ENCODE measurements around the gene ANKRD53. TPM values are rescaled to one million over a fixed set of nuclear protein-coding genes. Genes with fewer than 3 reads are reported as not detected.

Gene ANKRD53
- polyA plus RNA-seq, 1 of the 3 experiments (the other 2 are of a cell fraction): 0.58 TPM

DNA sequence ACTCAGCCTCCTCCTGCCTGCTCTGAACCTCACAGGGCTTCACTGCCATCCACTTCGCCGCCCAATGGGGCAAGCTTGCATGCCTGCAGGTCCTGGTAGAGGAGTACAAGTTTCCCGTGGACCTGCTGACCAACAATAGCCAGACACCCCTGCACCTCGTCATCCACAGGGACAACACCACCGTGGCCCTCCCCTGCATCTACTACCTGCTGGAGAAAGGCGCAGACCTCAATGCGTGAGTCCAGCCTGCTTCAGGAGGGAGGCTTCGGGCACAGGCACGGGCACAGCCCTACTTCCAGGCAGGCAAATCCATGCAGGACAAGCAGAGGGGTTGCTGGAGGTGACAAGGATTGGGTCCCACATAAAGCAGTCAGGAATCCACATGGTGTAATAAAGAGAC lies 1.2 kb downstream of the ANKRD53 start:
- ChIA-PET POLR2A (no interaction called here), CTCF (interaction anchor here (3.9 to 7.3 kb wide), 2 partner anchors 14 kb away, joined by 33 to 41 read pairs; no protein-coding TSS in a partner anchor)
- no peak for DNase-seq
- peaks cover 0 to 3% of the 10 kb centered on the region in 2 experiments for H3K36me3 ChIP-seq (replicated peaks in 1 of 2; ENCODE audit: control insufficient read depth in 1 of 2, insufficient read depth in 2 of 2, low read length in 1 of 2)
- no peak overlapping the region for H2AFZ ChIP-seq (ENCODE audit: low read depth)
- H3K27ac ChIP-seq (ENCODE audit: low read depth in 2 of 2, low read length in 1 of 2): no peak overlapping the region
- no peak overlapping the region for H3K9ac ChIP-seq
- peaks cover 3 to 6% of the 10 kb centered on the region in 2 experiments; a peak in 3 of 4 replicates for H3K4me1 ChIP-seq (ENCODE audit: control insufficient read depth in 1 of 2, insufficient read depth in 2 of 2, low read depth in 1 of 2, low read length in 1 of 2)
- whole genome bisulfite sequencing (ENCODE audit: low lambda C conversion rate): 90% methylated on average over 3 of the region's 9 CpGs
- no peak for TF ChIP-seq FOXM1 (IDR thresholded peaks at IDR 0.05; ENCODE audit: low read depth)
- TF ChIP-seq SMC3 (IDR thresholded peaks at IDR 0.05; ENCODE audit: low read depth, low read length): no peak
- TF ChIP-seq MXI1 (IDR thresholded peaks at IDR 0.05; ENCODE audit: low read depth, low read length): no peak
- TF ChIP-seq, protein P1, sequence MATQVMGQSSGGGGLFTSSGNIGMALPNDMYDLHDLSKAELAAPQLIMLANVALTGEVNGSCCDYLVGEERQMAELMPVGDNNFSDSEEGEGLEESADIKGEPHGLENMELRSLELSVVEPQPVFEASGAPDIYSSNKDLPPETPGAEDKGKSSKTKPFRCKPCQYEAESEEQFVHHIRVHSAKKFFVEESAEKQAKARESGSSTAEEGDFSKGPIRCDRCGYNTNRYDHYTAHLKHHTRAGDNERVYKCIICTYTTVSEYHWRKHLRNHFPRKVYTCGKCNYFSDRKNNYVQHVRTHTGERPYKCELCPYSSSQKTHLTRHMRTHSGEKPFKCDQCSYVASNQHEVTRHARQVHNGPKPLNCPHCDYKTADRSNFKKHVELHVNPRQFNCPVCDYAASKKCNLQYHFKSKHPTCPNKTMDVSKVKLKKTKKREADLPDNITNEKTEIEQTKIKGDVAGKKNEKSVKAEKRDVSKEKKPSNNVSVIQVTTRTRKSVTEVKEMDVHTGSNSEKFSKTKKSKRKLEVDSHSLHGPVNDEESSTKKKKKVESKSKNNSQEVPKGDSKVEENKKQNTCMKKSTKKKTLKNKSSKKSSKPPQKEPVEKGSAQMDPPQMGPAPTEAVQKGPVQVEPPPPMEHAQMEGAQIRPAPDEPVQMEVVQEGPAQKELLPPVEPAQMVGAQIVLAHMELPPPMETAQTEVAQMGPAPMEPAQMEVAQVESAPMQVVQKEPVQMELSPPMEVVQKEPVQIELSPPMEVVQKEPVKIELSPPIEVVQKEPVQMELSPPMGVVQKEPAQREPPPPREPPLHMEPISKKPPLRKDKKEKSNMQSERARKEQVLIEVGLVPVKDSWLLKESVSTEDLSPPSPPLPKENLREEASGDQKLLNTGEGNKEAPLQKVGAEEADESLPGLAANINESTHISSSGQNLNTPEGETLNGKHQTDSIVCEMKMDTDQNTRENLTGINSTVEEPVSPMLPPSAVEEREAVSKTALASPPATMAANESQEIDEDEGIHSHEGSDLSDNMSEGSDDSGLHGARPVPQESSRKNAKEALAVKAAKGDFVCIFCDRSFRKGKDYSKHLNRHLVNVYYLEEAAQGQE (IDR thresholded peaks at IDR 0.05; ENCODE audit: low read depth, low read length): no peak
- TF ChIP-seq EZH2phosphoT487 (IDR thresholded peaks at IDR 0.05; ENCODE audit: borderline replicate concordance, low read depth): no peak
- TF ChIP-seq, protein P2, sequence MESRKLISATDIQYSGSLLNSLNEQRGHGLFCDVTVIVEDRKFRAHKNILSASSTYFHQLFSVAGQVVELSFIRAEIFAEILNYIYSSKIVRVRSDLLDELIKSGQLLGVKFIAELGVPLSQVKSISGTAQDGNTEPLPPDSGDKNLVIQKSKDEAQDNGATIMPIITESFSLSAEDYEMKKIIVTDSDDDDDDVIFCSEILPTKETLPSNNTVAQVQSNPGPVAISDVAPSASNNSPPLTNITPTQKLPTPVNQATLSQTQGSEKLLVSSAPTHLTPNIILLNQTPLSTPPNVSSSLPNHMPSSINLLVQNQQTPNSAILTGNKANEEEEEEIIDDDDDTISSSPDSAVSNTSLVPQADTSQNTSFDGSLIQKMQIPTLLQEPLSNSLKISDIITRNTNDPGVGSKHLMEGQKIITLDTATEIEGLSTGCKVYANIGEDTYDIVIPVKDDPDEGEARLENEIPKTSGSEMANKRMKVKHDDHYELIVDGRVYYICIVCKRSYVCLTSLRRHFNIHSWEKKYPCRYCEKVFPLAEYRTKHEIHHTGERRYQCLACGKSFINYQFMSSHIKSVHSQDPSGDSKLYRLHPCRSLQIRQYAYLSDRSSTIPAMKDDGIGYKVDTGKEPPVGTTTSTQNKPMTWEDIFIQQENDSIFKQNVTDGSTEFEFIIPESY (IDR thresholded peaks at IDR 0.05; ENCODE audit: borderline replicate concordance, low read depth): no peak
- no peak for TF ChIP-seq GATA2 (CRISPR knock-in tag; IDR thresholded peaks at IDR 0.05)
- TF ChIP-seq NFIC (IDR thresholded peaks at IDR 0.05; ENCODE audit: borderline replicate concordance): no peak
- TF ChIP-seq, protein P3, sequence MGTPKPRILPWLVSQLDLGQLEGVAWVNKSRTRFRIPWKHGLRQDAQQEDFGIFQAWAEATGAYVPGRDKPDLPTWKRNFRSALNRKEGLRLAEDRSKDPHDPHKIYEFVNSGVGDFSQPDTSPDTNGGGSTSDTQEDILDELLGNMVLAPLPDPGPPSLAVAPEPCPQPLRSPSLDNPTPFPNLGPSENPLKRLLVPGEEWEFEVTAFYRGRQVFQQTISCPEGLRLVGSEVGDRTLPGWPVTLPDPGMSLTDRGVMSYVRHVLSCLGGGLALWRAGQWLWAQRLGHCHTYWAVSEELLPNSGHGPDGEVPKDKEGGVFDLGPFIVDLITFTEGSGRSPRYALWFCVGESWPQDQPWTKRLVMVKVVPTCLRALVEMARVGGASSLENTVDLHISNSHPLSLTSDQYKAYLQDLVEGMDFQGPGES (IDR thresholded peaks at IDR 0.05; ENCODE audit: low read depth, low read length): no peak
- TF ChIP-seq, protein P4, sequence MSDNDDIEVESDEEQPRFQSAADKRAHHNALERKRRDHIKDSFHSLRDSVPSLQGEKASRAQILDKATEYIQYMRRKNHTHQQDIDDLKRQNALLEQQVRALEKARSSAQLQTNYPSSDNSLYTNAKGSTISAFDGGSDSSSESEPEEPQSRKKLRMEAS (IDR thresholded peaks at IDR 0.05; ENCODE audit: low read depth): no peak
- no peak for TF ChIP-seq TAF1 (IDR thresholded peaks at IDR 0.05; ENCODE audit: borderline replicate concordance, low read depth, low read length)
- TF ChIP-seq, protein P5, sequence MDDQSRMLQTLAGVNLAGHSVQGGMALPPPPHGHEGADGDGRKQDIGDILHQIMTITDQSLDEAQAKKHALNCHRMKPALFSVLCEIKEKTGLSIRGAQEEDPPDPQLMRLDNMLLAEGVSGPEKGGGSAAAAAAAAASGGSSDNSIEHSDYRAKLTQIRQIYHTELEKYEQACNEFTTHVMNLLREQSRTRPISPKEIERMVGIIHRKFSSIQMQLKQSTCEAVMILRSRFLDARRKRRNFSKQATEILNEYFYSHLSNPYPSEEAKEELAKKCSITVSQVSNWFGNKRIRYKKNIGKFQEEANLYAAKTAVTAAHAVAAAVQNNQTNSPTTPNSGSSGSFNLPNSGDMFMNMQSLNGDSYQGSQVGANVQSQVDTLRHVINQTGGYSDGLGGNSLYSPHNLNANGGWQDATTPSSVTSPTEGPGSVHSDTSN (IDR thresholded peaks at IDR 0.05): no peak
- TF ChIP-seq MEF2A (IDR thresholded peaks at IDR 0.05; ENCODE audit: borderline replicate concordance, low read depth): no peak
- no peak for TF ChIP-seq RFX5 (IDR thresholded peaks at IDR 0.05; ENCODE audit: low read length)
- TF ChIP-seq, protein P6, sequence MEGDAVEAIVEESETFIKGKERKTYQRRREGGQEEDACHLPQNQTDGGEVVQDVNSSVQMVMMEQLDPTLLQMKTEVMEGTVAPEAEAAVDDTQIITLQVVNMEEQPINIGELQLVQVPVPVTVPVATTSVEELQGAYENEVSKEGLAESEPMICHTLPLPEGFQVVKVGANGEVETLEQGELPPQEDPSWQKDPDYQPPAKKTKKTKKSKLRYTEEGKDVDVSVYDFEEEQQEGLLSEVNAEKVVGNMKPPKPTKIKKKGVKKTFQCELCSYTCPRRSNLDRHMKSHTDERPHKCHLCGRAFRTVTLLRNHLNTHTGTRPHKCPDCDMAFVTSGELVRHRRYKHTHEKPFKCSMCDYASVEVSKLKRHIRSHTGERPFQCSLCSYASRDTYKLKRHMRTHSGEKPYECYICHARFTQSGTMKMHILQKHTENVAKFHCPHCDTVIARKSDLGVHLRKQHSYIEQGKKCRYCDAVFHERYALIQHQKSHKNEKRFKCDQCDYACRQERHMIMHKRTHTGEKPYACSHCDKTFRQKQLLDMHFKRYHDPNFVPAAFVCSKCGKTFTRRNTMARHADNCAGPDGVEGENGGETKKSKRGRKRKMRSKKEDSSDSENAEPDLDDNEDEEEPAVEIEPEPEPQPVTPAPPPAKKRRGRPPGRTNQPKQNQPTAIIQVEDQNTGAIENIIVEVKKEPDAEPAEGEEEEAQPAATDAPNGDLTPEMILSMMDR (IDR thresholded peaks at IDR 0.05): no peak
- TF ChIP-seq, protein P7, sequence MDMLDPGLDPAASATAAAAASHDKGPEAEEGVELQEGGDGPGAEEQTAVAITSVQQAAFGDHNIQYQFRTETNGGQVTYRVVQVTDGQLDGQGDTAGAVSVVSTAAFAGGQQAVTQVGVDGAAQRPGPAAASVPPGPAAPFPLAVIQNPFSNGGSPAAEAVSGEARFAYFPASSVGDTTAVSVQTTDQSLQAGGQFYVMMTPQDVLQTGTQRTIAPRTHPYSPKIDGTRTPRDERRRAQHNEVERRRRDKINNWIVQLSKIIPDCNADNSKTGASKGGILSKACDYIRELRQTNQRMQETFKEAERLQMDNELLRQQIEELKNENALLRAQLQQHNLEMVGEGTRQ (IDR thresholded peaks at IDR 0.05; ENCODE audit: borderline replicate concordance, low read depth, low read length): no peak
- TF ChIP-seq SIN3A (IDR thresholded peaks at IDR 0.05; ENCODE audit: borderline replicate concordance, low read depth, low read length): no peak
- TF ChIP-seq, protein P8, sequence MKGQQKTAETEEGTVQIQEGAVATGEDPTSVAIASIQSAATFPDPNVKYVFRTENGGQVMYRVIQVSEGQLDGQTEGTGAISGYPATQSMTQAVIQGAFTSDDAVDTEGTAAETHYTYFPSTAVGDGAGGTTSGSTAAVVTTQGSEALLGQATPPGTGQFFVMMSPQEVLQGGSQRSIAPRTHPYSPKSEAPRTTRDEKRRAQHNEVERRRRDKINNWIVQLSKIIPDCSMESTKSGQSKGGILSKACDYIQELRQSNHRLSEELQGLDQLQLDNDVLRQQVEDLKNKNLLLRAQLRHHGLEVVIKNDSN (IDR thresholded peaks at IDR 0.05; ENCODE audit: borderline replicate concordance, low read depth): no peak
- TF ChIP-seq TEAD4 (IDR thresholded peaks at IDR 0.05; ENCODE audit: borderline replicate concordance, insufficient read depth): no peak
- no peaks in the 10 kb centered on the region for H3K9me2 ChIP-seq
- no peak overlapping the region for H3K4me3 ChIP-seq (ENCODE audit: low read depth in 2 of 2, low read length in 1 of 2)
- no peaks in the 10 kb centered on the region for H3K9me3 ChIP-seq
- no peaks in the 10 kb centered on the region for H3K79me2 ChIP-seq (ENCODE audit: insufficient read depth)
- H3F3A ChIP-seq (replicated peaks; ENCODE audit: insufficient read depth): no peaks in the 10 kb centered on the region
- H3K4me2 ChIP-seq: no peak overlapping the region
- no peaks in the 10 kb centered on the region for H4K20me1 ChIP-seq (ENCODE audit: insufficient read depth)
- H3K27me3 ChIP-seq (ENCODE audit: insufficient read depth): no peaks in the 10 kb centered on the region
